GM18870 (cell line): ENCODE data around the gene C3.
"Not testable (repeated sequence)": the region's sequence is repeated elsewhere in the genome, so short reads cannot be mapped to it uniquely, and the experiment has no call there.

ENCODE experiments used
- ATAC-seq: cut with Tn5 transposase; IDR thresholded peaks from one replicate; pipeline ENCODE4 v1.9.1; 2021; ENCODE audit warnings: moderate library complexity; ENCODE audit not compliant: unreplicated experiment

The C3 gene

GRCh38 chr19:6693056-6693471, 27.4 kb downstream of the C3 start:
- ATAC-seq: no peak

GRCh38 chr19:6692027-6692426, 28.4 kb downstream of the C3 start:
- ATAC-seq: no peak

- no peak for ATAC-seq
Measured at GRCh38 chr19:6691342-6691741, 29.1 kb downstream of the C3 start.

- ATAC-seq: no peak
Measured at GRCh38 chr19:6690160-6690885, 30.1 kb downstream of the C3 start.

- ATAC-seq: no peak
Measured at GRCh38 chr19:6687114-6687513, 33.3 kb downstream of the C3 start.

GRCh38 chr19:6686628-6686975, 33.8 kb downstream of the C3 start:
- ATAC-seq: no peak

GRCh38 chr19:6685962-6686627, 34.4 kb downstream of the C3 start:
- ATAC-seq: no peak

GRCh38 chr19:6685482-6685881, 35.0 kb downstream of the C3 start:
- ATAC-seq: no peak

GRCh38 chr19:6683971-6684370, 36.5 kb downstream of the C3 start:
- ATAC-seq: no peak

GRCh38 chr19:6682607-6683128, 37.8 kb downstream of the C3 start:
- no peak for ATAC-seq

- ATAC-seq: no peak
Measured at GRCh38 chr19:6680141-6680540, 40.3 kb downstream of the C3 start.

- ATAC-seq: no peak
Measured at GRCh38 chr19:6679139-6679538, 41.3 kb downstream of the C3 start.

- no peak for ATAC-seq
Measured at GRCh38 chr19:6678690-6679109, 41.8 kb downstream of the C3 start.

- ATAC-seq: no peak
Measured at GRCh38 chr19:6677883-6678689, 42.4 kb downstream of the C3 start.

- ATAC-seq: no peak
Measured at GRCh38 chr19:6677495-6677882, 43.0 kb downstream of the C3 start.

GRCh38 chr19:6676288-6676687, 44.2 kb downstream of the C3 start:
- ATAC-seq: no peak

- no peak for ATAC-seq
Measured at GRCh38 chr19:6674868-6675305, 45.6 kb downstream of the C3 start.

GRCh38 chr19:6674408-6674807, 46.0 kb downstream of the C3 start:
- ATAC-seq: not testable (repeated sequence)

GRCh38 chr19:6672693-6673290, 47.7 kb downstream of the C3 start:
- no peak for ATAC-seq

GRCh38 chr19:6671960-6672359, 48.5 kb downstream of the C3 start:
- ATAC-seq: no peak

- no peak for ATAC-seq
Measured at GRCh38 chr19:6668691-6669090, 51.8 kb downstream of the C3 start.
